ENCODE data around the gene PPDPF.
"Not testable (repeated sequence)": the region's sequence is repeated elsewhere in the genome, so short reads cannot be mapped to it uniquely, and the experiment has no call there.

Gene PPDPF

GRCh38 chr20:63570281-63571086 is 49.9 kb downstream of the PPDPF start:
- TF ChIP-seq CTCF (IDR thresholded peaks at IDR 0.05; ENCODE audit: insufficient read depth, missing control alignments) = no peak
- FAIRE-seq (no peak), DNase-seq (ENCODE audit: insufficient read length, low spot score) (no peak)

GRCh38 chr20:63571087-63571478 is 50.5 kb downstream of the PPDPF start:
- FAIRE-seq; DNase-seq (ENCODE audit: insufficient read length, low spot score): not testable (repeated sequence)
